BJ (cell line): Measurements from ENCODE around the gene MEN1. TPM values are rescaled to one million over a fixed set of nuclear protein-coding genes. Genes with fewer than 3 reads are reported as not detected.

ENCODE experiments used
- CTCF ChIA-PET: fragments of 350-600 bp; formaldehyde crosslinking; extraction: SDS; loops from one replicate; lab custom pipeline; 2021; ENCODE audit warnings: antibody characterized with exemption, inconsistent platforms; lab: Yijun Ruan, JAX
- POLR2A ChIA-PET: fragments of 300-600 bp; sonication (Branson Sonifier 250); formaldehyde crosslinking; extraction: SDS; loops from one replicate; lab custom pipeline; 2021; ENCODE audit warnings: antibody characterized with exemption; lab: Charles Lee
- DNase-seq: peaks from one replicate; pipeline ENCODE4 v3.0.0-alpha.2; 2011; ENCODE audit warnings: low read depth
- H3K27me3 ChIP-seq: 2 replicates; pipeline ENCODE4 v1.6.0; 2011; ENCODE audit warnings: low read length; ENCODE audit not compliant: control insufficient read depth, insufficient read depth
- H3K36me3 ChIP-seq: 2 replicates; pipeline ENCODE4 v1.5.1; 2011; ENCODE audit warnings: low read length; ENCODE audit not compliant: control insufficient read depth, insufficient read depth
- H3K4me3 ChIP-seq: 2 replicates; pipeline ENCODE4 v1.5.1; 2011; ENCODE audit warnings: low read depth, mild to moderate bottlenecking, control low read depth, low read length
- polyA plus RNA-seq: library from polyadenylated mRNA; depleted of rRNA; stranded (reverse); fragments of >200 nt; gene quantifications from 2 replicates; pipeline ENCODE4 v1.2.3, GENCODE V29; 2011
- TF ChIP-seq, protein P1 (sequence below): IDR thresholded peaks from 2 replicates; pipeline ENCODE4 v1.5.1; 2011; ENCODE audit warnings: low read depth, mild to moderate bottlenecking, control low read depth, inconsistent platforms, low read length, moderate library complexity; ENCODE audit not compliant: insufficient read depth

Gene MEN1
- polyA plus RNA-seq, 1 experiment = 27.8 TPM

GRCh38 chr11:64856382-64857227, 46.3 kb upstream of the MEN1 start:
- H3K36me3 ChIP-seq = peaks cover 30% of the 10 kb centered on the region
- POLR2A ChIA-PET = interaction anchor here (0.5 to 0.6 kb wide), 2 partner anchors 10 to 113 kb away, joined by 5 to 10 read pairs; no protein-coding TSS in a partner anchor
- TF ChIP-seq, protein P1, sequence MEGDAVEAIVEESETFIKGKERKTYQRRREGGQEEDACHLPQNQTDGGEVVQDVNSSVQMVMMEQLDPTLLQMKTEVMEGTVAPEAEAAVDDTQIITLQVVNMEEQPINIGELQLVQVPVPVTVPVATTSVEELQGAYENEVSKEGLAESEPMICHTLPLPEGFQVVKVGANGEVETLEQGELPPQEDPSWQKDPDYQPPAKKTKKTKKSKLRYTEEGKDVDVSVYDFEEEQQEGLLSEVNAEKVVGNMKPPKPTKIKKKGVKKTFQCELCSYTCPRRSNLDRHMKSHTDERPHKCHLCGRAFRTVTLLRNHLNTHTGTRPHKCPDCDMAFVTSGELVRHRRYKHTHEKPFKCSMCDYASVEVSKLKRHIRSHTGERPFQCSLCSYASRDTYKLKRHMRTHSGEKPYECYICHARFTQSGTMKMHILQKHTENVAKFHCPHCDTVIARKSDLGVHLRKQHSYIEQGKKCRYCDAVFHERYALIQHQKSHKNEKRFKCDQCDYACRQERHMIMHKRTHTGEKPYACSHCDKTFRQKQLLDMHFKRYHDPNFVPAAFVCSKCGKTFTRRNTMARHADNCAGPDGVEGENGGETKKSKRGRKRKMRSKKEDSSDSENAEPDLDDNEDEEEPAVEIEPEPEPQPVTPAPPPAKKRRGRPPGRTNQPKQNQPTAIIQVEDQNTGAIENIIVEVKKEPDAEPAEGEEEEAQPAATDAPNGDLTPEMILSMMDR = no peak

DNA sequence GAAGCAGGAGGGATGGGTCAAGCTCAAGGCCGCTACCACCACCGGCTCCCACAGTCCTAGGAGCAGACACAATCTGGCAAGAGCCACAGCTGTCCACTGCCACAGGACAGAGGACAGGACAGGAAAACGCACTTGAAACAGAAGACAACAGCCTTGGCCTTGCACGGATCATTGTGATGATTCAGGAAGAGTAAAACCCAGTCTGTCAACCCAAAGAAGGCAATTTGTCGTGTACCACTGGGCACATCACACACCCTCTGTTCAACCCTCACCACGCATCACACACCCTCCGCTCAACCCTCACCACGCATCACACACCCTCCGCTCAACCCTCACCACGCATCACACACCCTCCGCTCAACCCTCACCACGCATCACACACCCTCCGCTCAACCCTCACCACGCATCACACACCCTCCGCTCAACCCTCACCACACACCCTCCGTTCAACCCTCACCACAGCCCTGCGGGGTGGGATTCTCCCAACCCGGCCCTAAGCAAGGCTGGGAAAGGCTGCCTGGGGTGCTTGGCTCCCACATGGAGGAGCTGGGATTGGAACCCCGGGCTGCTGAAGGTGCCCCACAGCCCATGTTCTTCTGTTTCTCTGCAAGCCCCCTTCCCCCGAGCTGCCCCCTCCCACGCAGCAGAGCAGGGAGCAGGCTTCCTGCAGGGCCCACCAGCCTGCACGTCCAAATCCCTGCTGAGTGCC, 45.4 kb upstream of the MEN1 start:
- H3K36me3 ChIP-seq = peaks cover 29% of the 10 kb centered on the region
- ChIA-PET POLR2A (interaction anchor here (1.0 kb wide), 1 partner anchor 9 kb away, joined by 3 read pairs; no protein-coding TSS in a partner anchor), CTCF (interaction anchor here (1.0 to 29.2 kb wide), 5 partner anchors 8 to 31 kb away, joined by 3 to 797 read pairs (median 10); partner anchors contain the start of gene EHD1)
- no peaks in the 10 kb centered on the region for H3K27me3 ChIP-seq
- DNase-seq = no peak
- TF ChIP-seq, protein P1 = no peak
- H3K4me3 ChIP-seq = no peak overlapping the region

More at GRCh38 chr11:64856382-64857227, 46.3 kb upstream of the MEN1 start:
- Histone ChIP-seq H3K4me3 (no peak overlapping the region), H3K27me3 (no peaks in the 10 kb centered on the region)
- CTCF ChIA-PET = interaction anchor here (1.0 to 29.2 kb wide), 5 partner anchors 9 to 30 kb away, joined by 3 to 797 read pairs (median 5); partner anchors contain the start of gene EHD1
- DNase-seq = no peak

DNA sequence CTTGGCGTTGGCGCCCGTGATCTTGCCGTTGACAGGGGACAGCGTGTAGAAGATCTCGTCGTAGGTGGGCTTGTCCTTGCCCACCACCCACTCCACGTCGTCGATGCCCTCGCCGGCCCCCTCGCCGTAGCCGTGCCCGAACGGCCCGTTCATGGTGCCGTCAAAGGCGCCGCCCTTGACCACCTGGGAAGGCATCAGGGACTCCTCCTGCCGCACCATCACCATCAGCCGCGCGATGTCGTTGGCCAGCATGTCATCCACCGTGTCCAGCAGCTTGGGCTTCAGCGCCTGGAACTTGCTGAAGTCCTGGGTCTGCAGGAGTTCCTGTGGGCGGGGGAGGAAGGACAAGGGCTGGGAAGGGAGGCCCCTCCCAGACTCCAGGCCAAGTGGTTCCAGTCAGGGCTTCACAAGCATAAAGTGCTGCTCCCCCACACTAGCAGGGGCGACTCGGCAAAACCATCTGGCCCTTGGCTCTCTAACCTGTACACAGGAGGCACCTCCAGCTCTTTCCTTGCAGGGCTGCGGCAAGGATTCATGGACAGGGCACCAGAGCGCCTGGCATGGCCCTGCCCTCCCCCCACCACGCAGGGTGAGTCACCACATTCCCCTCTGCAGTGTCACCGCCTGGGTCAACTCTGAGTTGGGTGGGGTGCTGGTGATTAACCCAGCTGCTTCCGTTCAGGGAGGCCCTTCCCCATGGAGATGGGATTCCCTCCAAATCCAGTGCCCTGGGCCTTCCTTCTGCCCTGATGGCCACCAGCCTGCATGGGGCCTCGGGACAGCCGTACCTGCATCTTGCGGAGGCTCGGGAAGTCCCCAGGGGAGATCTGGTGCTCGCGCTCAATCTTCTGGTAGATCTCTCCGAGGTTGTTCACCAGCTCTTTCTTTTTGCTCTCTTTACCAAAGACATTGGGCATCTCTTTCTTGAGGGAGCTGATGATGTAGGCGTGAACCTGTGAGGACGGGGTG, 44.5 kb upstream of the MEN1 start:
- Histone ChIP-seq H3K36me3 (peaks cover 25% of the 10 kb centered on the region), H3K4me3 (no peak overlapping the region), H3K27me3 (no peaks in the 10 kb centered on the region)
- ChIA-PET CTCF (interaction anchor here (1.7 to 29.2 kb wide), 4 partner anchors 11 to 31 kb away, joined by 7 to 797 read pairs (median 14); partner anchors contain the start of genes CDC42BPG and EHD1), POLR2A (interaction anchor here (0.7 to 1.0 kb wide), 2 partner anchors 10 to 405 kb away, joined by 3 read pairs; no protein-coding TSS in a partner anchor)
- TF ChIP-seq, protein P1 = no peak
- DNase-seq = no peak

- POLR2A ChIA-PET = no interaction called here
- CTCF ChIA-PET = interaction anchor here (1.7 to 29.2 kb wide), 4 partner anchors 10 to 32 kb away, joined by 7 to 797 read pairs (median 14); partner anchors contain the start of genes CDC42BPG and EHD1
- no peak for DNase-seq
- no peaks in the 10 kb centered on the region for H3K27me3 ChIP-seq
- no peak overlapping the region for H3K4me3 ChIP-seq
- TF ChIP-seq, protein P1 = no peak
- peaks cover 22% of the 10 kb centered on the region for H3K36me3 ChIP-seq
Observed at GRCh38 chr11:64854157-64854533, 43.8 kb upstream of the MEN1 start.
